GM12878 (cell line): ENCODE results near the gene TTLL3.
"Not testable (repeated sequence)": the region's sequence is repeated elsewhere in the genome, so short reads cannot be mapped to it uniquely, and the experiment has no call there.

Experiments
- NFXL1 ChIP-seq: fragments of 450-650 bp; IDR thresholded peaks from 2 replicates; pipeline ENCODE4 v1.6.1; 2017; ENCODE audit warnings: antibody characterized with exemption, mild to moderate bottlenecking, borderline replicate concordance
- POLR2A ChIP-seq: IDR thresholded peaks from 2 replicates; pipeline ENCODE4 v1.6.1; 2011; ENCODE audit warnings: low read depth, mild to moderate bottlenecking, low read length
- POLR2AphosphoS5 ChIP-seq: IDR thresholded peaks from 2 replicates; pipeline ENCODE4 v1.6.1; 2011; ENCODE audit warnings: mild to moderate bottlenecking, low read length, inconsistent platforms
- RCOR1 ChIP-seq: conservative IDR thresholded peaks from 2 replicates; pipeline ENCODE4 v1.6.1; 2012; ENCODE audit warnings: low read depth, low read length, improper control_type of control experiment
- TF ChIP-seq, protein P1 (sequence below), 3 experiments: IDR thresholded peaks in 2 of 3; conservative IDR thresholded peaks in 1 of 3; 2 replicates each; pipeline ENCODE4 v1.5.1; 2011; ENCODE audit warnings: low read depth in 3 of 3, low read length in 3 of 3, mild to moderate bottlenecking in 3 of 3, control low read depth in 2 of 3, moderate library complexity in 2 of 3, inconsistent platforms in 1 of 3, mixed read lengths in 1 of 3; ENCODE audit not compliant: control insufficient read depth in 2 of 3, insufficient read depth in 1 of 3; ENCODE audit errors: extremely low read depth in 1 of 3

DNA sequence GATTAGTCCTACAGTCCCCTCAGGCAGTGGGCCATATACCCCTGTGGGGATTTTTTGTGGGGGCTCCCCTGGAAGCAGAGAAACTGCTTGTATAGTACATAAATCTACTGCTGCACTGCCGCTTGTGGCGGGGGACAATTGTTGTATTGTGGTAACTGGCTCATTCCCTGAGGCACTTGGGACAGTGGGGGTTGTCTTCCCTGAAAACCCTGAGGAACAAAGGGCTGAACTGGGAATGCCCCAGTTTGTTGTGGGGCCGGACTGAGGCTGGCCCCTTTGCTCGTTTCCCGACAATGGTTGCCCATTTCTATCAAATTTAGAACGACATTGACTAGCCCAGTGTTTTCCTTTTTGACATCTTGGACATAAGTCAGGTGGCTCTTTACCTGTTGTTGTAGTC, 41.3 kb downstream of the TTLL3 start:
- TF ChIP-seq, protein P1, sequence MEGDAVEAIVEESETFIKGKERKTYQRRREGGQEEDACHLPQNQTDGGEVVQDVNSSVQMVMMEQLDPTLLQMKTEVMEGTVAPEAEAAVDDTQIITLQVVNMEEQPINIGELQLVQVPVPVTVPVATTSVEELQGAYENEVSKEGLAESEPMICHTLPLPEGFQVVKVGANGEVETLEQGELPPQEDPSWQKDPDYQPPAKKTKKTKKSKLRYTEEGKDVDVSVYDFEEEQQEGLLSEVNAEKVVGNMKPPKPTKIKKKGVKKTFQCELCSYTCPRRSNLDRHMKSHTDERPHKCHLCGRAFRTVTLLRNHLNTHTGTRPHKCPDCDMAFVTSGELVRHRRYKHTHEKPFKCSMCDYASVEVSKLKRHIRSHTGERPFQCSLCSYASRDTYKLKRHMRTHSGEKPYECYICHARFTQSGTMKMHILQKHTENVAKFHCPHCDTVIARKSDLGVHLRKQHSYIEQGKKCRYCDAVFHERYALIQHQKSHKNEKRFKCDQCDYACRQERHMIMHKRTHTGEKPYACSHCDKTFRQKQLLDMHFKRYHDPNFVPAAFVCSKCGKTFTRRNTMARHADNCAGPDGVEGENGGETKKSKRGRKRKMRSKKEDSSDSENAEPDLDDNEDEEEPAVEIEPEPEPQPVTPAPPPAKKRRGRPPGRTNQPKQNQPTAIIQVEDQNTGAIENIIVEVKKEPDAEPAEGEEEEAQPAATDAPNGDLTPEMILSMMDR (IDR thresholded peaks at IDR 0.05 in 2 of 3, conservative IDR thresholded peaks at IDR 0.05 in 1 of 3; ENCODE audit: control insufficient read depth in 2 of 3, extremely low read depth in 1 of 3, insufficient read depth in 1 of 3, low read depth in 3 of 3, low read length in 3 of 3) = not testable (repeated sequence)
- not testable (repeated sequence) for TF ChIP-seq POLR2AphosphoS5, NFXL1, RCOR1, POLR2A
